GM19193 (cell line): Measurements from ENCODE around the gene TEDC1.

Experiments used
- POLR2A ChIP-seq: IDR thresholded peaks from 4 replicates; pipeline ENCODE4 v1.6.1; 2011; ENCODE audit not compliant: insufficient read depth, insufficient read length; ENCODE audit errors: extremely low read depth

Gene TEDC1

GRCh38 chr14:105484069-105484996, 6.7 kb upstream of the TEDC1 start:
- TF ChIP-seq POLR2A, result no peak

- no peak for TF ChIP-seq POLR2A
Measured at GRCh38 chr14:105484997-105485393, 6.1 kb upstream of the TEDC1 start.

- no peak for TF ChIP-seq POLR2A
Measured at GRCh38 chr14:105485739-105486162, 5.3 kb upstream of the TEDC1 start.

DNA sequence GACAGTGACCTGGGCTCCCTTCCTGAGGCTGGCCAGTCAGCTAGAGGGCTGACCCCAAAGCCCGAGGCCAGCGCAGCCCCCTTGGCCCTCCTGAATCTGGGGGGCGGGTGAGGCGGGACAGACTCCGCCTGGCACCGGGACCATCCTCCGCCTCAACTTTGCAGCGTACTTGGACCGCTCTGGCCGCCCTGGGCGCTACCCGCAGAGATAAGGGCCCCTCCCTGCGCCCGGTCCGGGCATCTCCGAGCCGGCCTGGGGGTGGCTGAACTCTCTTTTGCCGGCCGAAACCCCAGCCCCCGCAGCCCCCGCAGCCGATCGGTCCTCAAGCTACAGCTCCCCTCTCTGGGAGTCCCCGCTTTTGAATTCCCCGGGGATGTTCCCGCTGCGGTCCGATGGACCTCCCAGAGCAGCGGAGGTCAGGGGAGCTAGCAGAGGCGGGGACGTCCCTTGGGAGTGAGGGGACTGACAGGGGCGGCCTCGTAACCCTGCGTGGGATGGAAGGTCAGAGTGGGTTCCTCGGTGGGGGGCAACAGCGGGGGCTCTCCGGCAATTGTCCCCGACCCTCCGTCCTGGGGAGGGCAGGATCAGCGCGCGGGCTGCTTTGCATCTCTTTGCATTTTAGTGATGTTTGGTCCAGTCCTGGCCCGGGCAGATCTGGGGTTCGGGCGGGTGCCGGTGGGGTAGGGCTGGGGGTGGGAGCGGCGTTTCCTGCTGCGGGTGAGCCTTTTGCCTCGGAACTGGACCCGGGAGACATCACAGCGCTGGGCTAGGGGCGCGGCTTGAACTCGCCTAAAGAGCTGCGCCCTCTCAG, 4.7 kb upstream of the TEDC1 start, which contains the start of gene CRIP1:
TSS of gene CRIP1 (plus strand) at position 724 of the 811 bp plus-strand sequence. CDS start 374 bp downstream, outside the sequence.
- TF ChIP-seq POLR2A, result no peak

DNA sequence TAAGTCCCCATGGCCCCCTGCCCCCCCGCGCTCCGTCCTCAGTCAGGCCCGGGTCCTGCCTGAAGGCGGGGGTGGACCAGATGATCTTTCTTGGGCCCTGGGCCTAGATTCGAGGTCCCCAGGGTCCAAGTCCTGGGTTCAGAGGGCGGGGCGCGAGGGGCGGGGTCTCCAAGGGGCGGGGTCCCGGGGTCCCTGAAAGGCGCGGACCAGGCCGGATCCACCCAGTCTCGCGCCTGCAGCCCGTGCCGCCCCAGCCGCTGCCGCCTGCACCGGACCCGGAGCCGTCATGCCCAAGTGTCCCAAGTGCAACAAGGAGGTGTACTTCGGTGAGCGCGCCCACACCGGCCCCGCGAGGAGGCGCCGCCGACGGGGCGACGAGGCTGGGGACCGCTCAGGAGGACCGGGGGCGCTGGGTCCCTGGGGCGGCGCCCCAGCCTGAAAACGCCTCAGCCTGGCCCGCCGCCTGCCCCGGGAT, 4.0 kb upstream of the TEDC1 start:
- TF ChIP-seq POLR2A, result peak; percentile 62

DNA sequence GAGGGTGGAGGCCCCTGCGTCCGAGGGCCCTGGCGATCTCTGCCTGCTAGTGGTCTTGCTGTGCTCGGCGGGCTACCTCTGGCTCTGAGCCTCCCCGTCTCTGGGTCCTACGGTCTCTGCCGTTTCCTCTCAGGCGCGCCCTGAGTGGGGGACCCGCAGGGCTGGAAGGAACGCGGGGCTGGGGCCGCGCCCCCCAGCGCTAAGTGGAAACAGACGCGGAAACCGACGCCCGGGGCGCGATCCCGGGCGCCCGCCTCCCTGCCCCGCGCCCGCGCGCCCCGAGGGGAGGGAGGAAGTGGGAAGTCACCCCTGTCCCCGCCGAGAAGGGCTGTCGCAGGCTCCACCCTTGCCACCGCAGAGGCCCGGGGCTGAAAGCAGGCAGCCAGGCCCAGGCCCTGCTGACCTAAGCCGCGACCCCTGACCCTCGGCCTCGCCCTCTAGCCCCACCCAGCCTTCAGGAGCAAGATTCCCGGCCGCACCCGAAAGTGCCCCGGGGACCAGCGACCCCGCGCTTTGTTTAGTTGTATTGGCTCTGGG, 3.5 kb upstream of the TEDC1 start:
- TF ChIP-seq POLR2A, result no peak

DNA sequence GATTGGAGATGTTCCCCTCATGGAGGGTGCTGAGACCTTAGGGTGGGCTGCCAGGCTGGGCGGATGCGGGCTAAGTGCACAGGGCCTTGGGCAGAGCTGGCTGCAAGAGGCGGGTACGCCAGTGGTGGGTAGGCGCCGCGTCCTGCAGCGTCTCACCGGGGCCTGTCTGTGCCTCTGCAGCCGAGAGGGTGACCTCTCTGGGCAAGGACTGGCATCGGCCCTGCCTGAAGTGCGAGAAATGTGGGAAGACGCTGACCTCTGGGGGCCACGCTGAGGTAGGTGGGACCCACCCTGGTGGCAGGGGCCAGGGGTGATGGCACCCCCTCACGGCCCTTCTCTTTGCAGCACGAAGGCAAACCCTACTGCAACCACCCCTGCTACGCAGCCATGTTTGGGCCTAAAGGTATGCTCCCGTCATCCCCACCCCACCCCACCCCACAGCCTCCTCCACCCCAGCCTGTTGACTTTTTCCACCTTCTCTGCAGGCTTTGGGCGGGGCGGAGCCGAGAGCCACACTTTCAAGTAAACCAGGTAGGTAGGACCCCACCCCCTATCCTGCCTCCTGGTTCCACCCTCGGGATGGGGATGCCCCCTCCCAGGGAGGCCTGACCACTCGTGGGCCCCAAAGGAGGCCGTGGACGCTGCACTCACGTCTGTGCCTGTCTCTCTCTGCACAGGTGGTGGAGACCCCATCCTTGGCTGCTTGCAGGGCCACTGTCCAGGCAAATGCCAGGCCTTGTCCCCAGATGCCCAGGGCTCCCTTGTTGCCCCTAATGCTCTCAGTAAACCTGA, 2.9 kb upstream of the TEDC1 start:
- no peak for TF ChIP-seq POLR2A

DNA sequence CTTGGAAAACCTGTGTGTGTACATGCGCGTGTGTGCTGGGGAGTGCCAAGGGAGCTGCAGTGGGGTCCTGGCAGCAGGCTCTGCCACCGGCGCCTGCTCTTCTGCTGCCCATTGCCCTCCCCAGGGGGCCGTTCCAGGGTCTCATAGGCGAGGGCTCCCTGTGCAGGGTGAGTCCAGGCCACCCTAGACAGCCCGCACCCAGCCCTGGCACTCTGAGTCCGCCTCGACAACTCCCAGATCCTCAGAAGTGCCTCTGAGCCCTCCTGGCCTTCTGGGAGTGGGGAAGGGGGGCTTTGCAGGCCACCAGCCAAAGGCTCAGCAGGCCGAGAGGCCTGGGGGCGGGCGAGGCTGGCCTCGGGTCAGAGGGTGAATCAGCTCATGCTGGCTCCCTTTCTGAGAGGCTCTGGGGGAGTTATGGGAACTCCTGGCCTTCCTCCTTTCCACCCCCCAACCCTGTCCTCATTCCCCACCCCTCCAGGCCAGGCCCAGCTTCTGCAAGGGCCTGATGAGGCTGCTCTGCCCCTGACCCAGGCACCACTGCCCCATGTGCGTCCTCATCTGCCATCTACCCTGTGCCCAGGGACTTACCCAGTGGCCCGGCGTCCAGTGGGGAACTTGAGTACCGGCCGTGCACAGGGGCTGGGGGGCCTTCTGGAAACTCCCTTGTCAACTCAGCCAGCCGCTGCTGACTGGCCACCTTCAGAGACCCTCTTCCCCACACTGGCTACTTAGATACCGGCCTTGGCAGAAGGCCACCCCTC, 2.1 kb upstream of the TEDC1 start:
- no peak for TF ChIP-seq POLR2A

DNA sequence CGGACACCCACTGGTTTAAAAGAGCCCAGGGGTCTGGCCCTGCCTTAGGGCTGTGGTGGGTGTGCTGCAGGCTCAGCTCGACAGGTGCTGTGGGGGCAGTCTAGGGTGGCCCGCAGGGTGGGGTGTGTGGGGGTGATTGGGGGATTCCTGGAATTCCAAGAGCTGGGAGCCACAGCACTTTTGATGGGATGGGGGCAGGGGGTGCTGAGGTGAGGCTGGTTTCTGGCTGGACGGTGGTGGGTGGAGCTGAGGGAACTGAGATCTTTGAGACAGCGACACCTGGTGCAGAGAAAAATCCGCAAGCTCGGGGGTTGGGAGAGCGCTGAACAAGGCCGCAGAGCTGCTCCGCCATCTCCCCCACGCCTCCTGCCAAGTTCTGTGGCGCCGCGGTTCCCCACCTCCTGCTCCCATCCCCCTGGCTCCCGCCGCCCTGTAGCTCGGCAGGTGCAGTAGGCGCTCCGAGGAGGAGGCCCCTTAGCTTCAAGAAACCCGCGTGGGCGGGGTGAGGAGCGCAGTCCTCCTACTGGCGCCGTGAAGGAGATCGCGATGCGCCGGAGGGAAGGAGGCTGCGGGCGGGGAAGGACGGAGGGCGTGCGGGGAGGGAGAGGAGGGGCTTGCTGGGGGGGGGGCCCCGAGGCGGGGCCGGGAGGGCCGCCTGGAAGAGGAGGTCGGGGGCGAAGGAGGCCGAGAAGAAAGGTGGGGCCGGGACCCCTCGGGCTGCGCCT, 1.3 kb upstream of the TEDC1 start:
- TF ChIP-seq POLR2A, result peak; percentile 30

DNA sequence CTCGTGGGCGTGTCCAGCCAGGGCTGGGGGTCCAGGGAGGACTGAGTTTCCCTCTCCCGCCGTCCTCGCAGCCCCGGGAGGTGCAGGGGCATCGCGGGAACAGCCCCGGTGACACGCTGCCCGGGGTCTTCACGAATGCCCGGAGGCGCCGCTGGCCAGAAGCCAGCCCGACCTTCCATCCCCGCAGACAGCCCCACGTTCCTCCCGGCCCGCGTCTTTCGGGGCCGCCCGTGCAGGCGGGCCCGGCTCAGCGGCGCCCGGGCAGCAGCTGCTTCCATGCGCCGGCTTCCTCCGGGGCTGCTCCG, 827 bp upstream of the TEDC1 start:
- TF ChIP-seq POLR2A, result no peak

DNA sequence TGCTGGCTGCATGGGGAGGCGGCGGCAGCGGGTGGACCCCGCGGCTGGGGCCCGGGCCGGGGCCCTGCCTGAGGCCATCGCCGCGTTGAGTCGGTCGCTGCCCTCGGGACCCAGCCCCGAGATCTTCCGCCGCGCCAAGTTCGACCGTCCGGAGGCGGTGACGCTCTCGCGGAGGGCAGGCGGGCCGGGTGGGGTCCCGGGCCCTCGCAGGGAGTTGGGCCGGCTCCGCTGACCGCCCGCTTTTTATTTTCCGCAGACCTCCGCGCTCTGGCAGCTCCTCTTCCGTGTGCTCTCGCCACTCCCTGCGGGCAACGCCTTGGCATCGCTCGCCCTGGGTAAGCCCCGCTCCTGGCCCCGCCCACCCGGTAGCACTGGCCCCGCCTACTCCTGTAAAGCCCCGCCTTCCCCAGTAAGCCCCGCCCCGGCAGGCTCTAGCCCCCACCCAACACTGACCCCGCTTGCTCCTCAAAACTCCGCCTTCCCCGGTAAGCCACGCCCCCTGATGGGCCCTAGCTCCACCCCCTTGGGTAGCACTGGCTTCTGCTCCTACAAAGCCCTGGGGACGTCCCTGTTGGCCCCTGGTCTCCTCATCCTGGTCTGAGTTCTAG, 424 bp downstream of the TEDC1 start:
- TF ChIP-seq POLR2A, result no peak

DNA sequence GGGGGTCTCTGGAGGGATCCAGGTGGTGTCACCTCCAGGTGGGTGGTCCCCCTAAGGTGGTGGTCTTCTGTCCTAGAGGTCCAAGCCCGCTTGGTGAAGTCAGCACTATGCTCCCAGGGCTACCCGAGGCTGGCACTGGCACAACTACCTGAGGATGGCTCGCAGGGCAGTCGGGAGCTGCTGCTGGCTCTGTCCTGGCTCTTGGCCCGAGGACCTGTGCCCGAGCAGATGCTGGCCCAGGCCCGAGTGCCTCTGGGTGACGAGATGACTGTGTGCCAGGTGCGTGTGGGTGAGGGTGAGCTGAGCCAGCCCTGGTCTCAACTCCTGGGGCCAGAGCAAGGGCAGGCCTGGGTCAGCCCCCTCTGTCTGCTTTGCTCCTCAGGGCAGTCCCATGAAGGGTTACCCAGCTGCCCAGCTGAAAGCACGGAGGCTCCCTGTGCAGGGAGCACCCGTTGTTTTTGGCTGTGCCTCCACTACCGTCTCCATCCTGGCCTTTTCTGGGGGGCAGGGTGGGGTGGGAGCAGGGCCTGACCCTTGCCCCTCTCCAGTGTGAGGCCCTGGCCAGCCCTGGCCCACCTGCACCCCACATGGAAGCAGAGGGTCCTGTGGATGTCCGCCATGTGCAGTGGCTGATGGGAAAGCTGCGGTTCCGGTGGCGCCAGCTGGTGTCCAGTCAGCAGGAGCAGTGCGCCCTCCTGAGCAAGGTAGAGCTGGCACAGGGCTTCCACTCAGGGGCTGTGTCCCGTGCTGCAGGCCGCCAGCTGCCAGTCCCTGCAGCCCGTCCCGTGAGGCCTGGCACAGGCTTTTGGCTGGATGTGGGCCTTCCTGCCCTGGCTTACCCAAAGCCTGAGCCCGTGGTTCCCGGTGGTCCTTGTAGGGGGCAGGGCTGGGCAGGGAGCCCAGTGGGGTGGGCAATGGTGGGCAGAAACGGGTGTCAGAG, 1.3 kb downstream of the TEDC1 start:
- no peak for TF ChIP-seq POLR2A
